ENCODE results near the gene BCAR3. TPM values are rescaled to one million over a fixed set of nuclear protein-coding genes. Genes with fewer than 3 reads are reported as not detected.

BCAR3 gene
- total RNA-seq, 1 experiment from 2014 or later: 15.6 TPM

DNA sequence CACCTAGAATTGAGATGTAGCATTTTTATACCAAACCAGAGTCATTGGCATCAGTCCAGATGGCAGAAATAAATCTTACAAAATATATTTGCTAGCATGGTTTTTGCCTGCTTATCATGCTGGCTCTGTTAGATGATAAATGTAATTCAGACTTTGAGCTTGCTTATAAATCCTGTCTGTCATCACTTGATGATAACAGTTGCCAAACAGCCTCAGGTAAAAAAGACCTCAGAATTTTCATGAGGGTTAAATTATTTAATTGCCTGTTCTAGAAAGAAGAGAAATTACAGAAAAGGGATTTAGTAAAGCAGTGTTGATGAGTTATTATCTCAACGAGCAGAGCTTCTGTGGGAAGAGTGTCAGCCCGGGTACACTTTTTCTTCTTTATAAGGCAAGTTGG lies 150.4 kb downstream of the BCAR3 start:
- Mint-ChIP-seq H3K4me1 (ENCODE audit: low read depth, unreplicated experiment) (peaks cover 12% of the 10 kb centered on the region), H3K4me3 (ENCODE audit: low read depth, unreplicated experiment) (no peak overlapping the region), H3K36me3 (ENCODE audit: insufficient read depth, unreplicated experiment) (peaks cover 13% of the 10 kb centered on the region), H3K27ac (ENCODE audit: unreplicated experiment) (peak overlapping the region; percentile 10), H3K9me3 (ENCODE audit: low read depth, unreplicated experiment) (no peaks in the 10 kb centered on the region), H3K27me3 (ENCODE audit: unreplicated experiment) (no peaks in the 10 kb centered on the region)
- TF ChIP-seq, protein P1, sequence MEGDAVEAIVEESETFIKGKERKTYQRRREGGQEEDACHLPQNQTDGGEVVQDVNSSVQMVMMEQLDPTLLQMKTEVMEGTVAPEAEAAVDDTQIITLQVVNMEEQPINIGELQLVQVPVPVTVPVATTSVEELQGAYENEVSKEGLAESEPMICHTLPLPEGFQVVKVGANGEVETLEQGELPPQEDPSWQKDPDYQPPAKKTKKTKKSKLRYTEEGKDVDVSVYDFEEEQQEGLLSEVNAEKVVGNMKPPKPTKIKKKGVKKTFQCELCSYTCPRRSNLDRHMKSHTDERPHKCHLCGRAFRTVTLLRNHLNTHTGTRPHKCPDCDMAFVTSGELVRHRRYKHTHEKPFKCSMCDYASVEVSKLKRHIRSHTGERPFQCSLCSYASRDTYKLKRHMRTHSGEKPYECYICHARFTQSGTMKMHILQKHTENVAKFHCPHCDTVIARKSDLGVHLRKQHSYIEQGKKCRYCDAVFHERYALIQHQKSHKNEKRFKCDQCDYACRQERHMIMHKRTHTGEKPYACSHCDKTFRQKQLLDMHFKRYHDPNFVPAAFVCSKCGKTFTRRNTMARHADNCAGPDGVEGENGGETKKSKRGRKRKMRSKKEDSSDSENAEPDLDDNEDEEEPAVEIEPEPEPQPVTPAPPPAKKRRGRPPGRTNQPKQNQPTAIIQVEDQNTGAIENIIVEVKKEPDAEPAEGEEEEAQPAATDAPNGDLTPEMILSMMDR (IDR thresholded peaks at IDR 0.05; ENCODE audit: unreplicated experiment): no peak
- intact Hi-C loops (cut with micrococcal nuclease; ENCODE audit: unreplicated experiment): no loop called here
- no peak for DNase-seq
- CTCF ChIA-PET: no interaction called here
- BruUV-seq (replicated peaks): no TSS peak

DNA sequence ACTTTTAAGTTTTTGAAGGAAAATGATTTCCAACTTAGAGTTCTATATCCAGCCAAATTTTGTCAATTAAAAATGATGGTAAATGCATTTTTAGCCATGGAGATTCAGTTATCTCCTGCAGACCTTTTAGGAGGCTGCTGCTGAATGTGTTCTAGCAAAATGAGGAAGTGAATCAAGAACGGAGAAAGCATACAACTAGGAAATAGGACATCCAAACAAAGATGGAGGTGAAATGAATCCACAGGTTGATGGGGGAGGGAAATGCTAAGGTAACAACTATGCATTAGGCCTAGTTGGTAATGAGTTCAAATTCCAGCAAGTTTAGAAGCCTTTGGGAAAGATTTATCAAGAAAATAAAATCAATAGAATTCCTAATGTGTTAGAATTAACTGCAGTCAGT lies 153.2 kb downstream of the BCAR3 start:
- Mint-ChIP-seq H3K4me3 (ENCODE audit: low read depth, unreplicated experiment) (no peak overlapping the region), H3K4me1 (ENCODE audit: low read depth, unreplicated experiment) (peaks cover 24% of the 10 kb centered on the region), H3K27me3 (ENCODE audit: unreplicated experiment) (no peaks in the 10 kb centered on the region), H3K27ac (ENCODE audit: unreplicated experiment) (no peak overlapping the region), H3K9me3 (ENCODE audit: low read depth, unreplicated experiment) (no peaks in the 10 kb centered on the region), H3K36me3 (ENCODE audit: insufficient read depth, unreplicated experiment) (peaks cover 26% of the 10 kb centered on the region)
- BruUV-seq (replicated peaks): no TSS peak
- CTCF ChIA-PET: no interaction called here
- TF ChIP-seq, protein P1 (IDR thresholded peaks at IDR 0.05; ENCODE audit: unreplicated experiment): no peak
- intact Hi-C loops (cut with micrococcal nuclease; ENCODE audit: unreplicated experiment): no loop called here
- no peak for DNase-seq

DNA sequence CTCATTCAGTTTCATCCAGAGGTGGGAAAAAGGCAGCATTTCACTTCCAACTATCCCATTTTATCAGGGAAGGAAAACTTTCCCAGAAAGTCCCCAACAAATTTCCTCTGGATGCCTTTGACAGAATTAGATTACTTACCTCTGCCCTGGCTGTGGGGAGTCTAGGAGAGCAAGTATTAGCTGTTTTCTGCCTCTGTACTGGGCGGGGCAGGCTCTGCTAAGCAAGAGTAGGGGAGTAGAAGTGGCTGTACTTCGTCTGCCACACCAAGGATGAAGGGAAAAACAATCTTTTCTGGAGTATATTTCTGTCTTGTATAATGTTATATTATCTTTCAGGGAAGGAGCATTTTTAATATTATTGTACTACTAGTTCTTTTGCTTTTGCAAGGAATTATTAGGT lies 155.2 kb downstream of the BCAR3 start:
- H3K4me1 Mint-ChIP-seq (ENCODE audit: low read depth, unreplicated experiment): peaks cover 21% of the 10 kb centered on the region
- no TSS peak for BruUV-seq (replicated peaks)
- CTCF ChIA-PET: no interaction called here

DNA sequence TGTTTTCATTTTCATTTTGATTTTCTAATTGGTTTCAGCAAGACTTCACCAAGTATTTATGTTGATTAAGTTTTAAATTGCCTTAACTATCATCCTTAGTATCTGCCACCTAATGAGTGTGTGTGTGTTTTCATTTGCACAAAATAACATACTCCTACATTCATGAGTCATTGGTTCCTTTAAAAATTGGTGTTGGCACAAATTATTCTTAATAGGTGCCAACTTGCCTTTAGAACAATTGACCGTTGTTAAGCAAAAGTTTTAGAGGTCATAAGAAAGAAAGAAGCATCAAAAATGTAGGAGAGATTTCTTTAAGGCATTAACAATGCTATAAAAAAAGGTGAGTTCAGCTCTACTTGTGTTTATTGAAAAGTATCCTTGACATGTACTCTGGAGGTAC lies 156.2 kb downstream of the BCAR3 start:
- peaks cover 16% of the 10 kb centered on the region for H3K4me1 Mint-ChIP-seq (ENCODE audit: low read depth, unreplicated experiment)
- TF ChIP-seq, protein P1 (IDR thresholded peaks at IDR 0.05; ENCODE audit: unreplicated experiment): no peak
- no TSS peak for BruUV-seq (replicated peaks)
- peaks cover 28% of the 10 kb centered on the region for H3K36me3 Mint-ChIP-seq (ENCODE audit: insufficient read depth, unreplicated experiment)
- intact Hi-C loops (cut with micrococcal nuclease; ENCODE audit: unreplicated experiment): no loop called here
- no peak for DNase-seq
- no peak overlapping the region for H3K27ac Mint-ChIP-seq (ENCODE audit: unreplicated experiment)
- CTCF ChIA-PET: no interaction called here
- H3K4me3 Mint-ChIP-seq (ENCODE audit: low read depth, unreplicated experiment): no peak overlapping the region
- H3K27me3 Mint-ChIP-seq (ENCODE audit: unreplicated experiment): no peaks in the 10 kb centered on the region
- no peaks in the 10 kb centered on the region for H3K9me3 Mint-ChIP-seq (ENCODE audit: low read depth, unreplicated experiment)

More for the DNA sequence above, 155.2 kb downstream of the BCAR3 start:
- Mint-ChIP-seq H3K4me3 (ENCODE audit: low read depth, unreplicated experiment) (no peak overlapping the region), H3K27me3 (ENCODE audit: unreplicated experiment) (no peaks in the 10 kb centered on the region), H3K27ac (ENCODE audit: unreplicated experiment) (no peak overlapping the region), H3K36me3 (ENCODE audit: insufficient read depth, unreplicated experiment) (peaks cover 31% of the 10 kb centered on the region), H3K9me3 (ENCODE audit: low read depth, unreplicated experiment) (no peaks in the 10 kb centered on the region)
- intact Hi-C loops (cut with micrococcal nuclease; ENCODE audit: unreplicated experiment): no loop called here
- no peak for DNase-seq
- TF ChIP-seq, protein P1 (IDR thresholded peaks at IDR 0.05; ENCODE audit: unreplicated experiment): no peak
